NCI-H748 (cell line): ENCODE results near the gene OR2T33.
A peak's percentile ranks its signal among the peaks of the same experiment; 100 is the strongest.
"Not testable (repeated sequence)": the region's sequence is repeated elsewhere in the genome, so short reads cannot be mapped to it uniquely, and the experiment has no call there.

Experiments used
- DNase-seq: peaks from one replicate; lab custom pipeline; 2025; ENCODE audit not compliant: unreplicated experiment; lab: John Stamatoyannopoulos, UW

Gene OR2T33

GRCh38 chr1:248277876-248278275, at the start of gene OR2T33:
Gene OR2T33 (minus strand): TSS chr1:248277976. CDS start chr1:248273814, 4,162 bp downstream.
- DNase-seq: no peak

- DNase-seq: no peak
Observed at GRCh38 chr1:248324468-248324867, 46.7 kb upstream of the OR2T33 start, which contains the start of gene OR2M7. Gene OR2M7 (minus strand): TSS chr1:248324568. CDS start chr1:248324568, 0 bp downstream.

GRCh38 chr1:248316796-248317195, 39.0 kb upstream of the OR2T33 start:
- no peak for DNase-seq

GRCh38 chr1:248306740-248307139, 29.0 kb upstream of the OR2T33 start:
- not testable (repeated sequence) for DNase-seq

- no peak for DNase-seq
Observed at GRCh38 chr1:248306103-248306502, 28.3 kb upstream of the OR2T33 start.

GRCh38 chr1:248305672-248306071, 27.9 kb upstream of the OR2T33 start:
- DNase-seq: not testable (repeated sequence)

- no peak for DNase-seq
Observed at GRCh38 chr1:248303324-248303723, 25.5 kb upstream of the OR2T33 start, which contains the start of gene OR2T12. Gene OR2T12 (minus strand): TSS chr1:248303424. CDS start chr1:248295578, 7,846 bp downstream.

- DNase-seq: no peak
Observed at GRCh38 chr1:248288391-248288790, 10.6 kb upstream of the OR2T33 start.

- not testable (repeated sequence) for DNase-seq
Observed at GRCh38 chr1:248273225-248273624, 4.6 kb downstream of the OR2T33 start.

- DNase-seq: peak; percentile 2
Observed at GRCh38 chr1:248268178-248268577, 9.6 kb downstream of the OR2T33 start.

- DNase-seq: not testable (repeated sequence)
Observed at GRCh38 chr1:248259309-248259708, 18.5 kb downstream of the OR2T33 start.

- peak; percentile 69 for DNase-seq
Observed at GRCh38 chr1:248243204-248243603, 34.6 kb downstream of the OR2T33 start.

- no peak for DNase-seq
Observed at GRCh38 chr1:248239478-248239877, 38.3 kb downstream of the OR2T33 start.

GRCh38 chr1:248231117-248231516, 46.7 kb downstream of the OR2T33 start, which contains the start of gene OR2M4:
Gene OR2M4 (plus strand): TSS chr1:248231417. CDS start chr1:248238929, 7,512 bp downstream.
- no peak for DNase-seq

- DNase-seq: no peak
Observed at GRCh38 chr1:248229360-248229908, 48.3 kb downstream of the OR2T33 start.

GRCh38 chr1:248225537-248225936, 52.2 kb downstream of the OR2T33 start:
- DNase-seq: no peak
